Measurements from ENCODE around the gene AKAP11.

DNA sequence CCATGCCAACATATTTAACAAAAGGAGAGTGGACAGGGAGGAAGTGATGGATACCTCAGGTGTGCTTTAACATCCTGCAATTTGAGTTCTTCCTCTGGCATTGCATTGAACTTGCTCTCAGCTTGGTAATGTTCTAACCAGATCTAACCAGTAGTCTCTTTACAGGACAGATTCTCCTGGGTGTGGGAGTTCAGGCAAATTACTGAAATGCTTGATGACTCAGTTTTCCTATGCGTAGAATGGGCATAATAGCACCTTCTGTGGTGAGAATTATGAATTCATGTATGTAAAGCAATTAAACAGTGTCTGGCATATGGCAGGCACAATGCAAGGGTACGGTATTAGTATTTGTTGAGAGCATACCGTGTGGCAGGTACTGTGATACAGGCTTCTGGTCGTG lies 3.6 kb downstream of the AKAP11 start:
- TF ChIP-seq MAZ (CRISPR knock-in tag; conservative IDR thresholded peaks at IDR 0.05 in 1 of 2, IDR thresholded peaks at IDR 0.05 in 1 of 2) (no peak), POLR2A (conservative IDR thresholded peaks at IDR 0.05) (no peak), ZNF224 (CRISPR knock-in tag; IDR thresholded peaks at IDR 0.05) (no peak), MEF2D (tag; conservative IDR thresholded peaks at IDR 0.05; ENCODE audit: low read depth) (no peak), EZH2 (IDR thresholded peaks at IDR 0.05; ENCODE audit: borderline replicate concordance, low read depth, low read length) (no peak), XRCC4 (IDR thresholded peaks at IDR 0.05; ENCODE audit: extremely low read depth, insufficient read depth, insufficient read length) (no peak), THRAP3 (IDR thresholded peaks at IDR 0.05; ENCODE audit: borderline replicate concordance) (no peak), RCOR1 (IDR thresholded peaks at IDR 0.05; ENCODE audit: borderline replicate concordance in 1 of 2, low read depth in 2 of 2, low read length in 2 of 2) (0 out of 4 replicates have a peak, but pooled peaks of 1 of the 2 experiments have one; percentile 57), POLR2AphosphoS5 (IDR thresholded peaks at IDR 0.05; ENCODE audit: control insufficient read depth, insufficient read depth, low read depth, low read length) (no peak), ZNF274 (IDR thresholded peaks at IDR 0.05; ENCODE audit: borderline replicate concordance, low read depth, low read length) (no peak)
- TF ChIP-seq, protein P1, sequence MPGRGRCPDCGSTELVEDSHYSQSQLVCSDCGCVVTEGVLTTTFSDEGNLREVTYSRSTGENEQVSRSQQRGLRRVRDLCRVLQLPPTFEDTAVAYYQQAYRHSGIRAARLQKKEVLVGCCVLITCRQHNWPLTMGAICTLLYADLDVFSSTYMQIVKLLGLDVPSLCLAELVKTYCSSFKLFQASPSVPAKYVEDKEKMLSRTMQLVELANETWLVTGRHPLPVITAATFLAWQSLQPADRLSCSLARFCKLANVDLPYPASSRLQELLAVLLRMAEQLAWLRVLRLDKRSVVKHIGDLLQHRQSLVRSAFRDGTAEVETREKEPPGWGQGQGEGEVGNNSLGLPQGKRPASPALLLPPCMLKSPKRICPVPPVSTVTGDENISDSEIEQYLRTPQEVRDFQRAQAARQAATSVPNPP (IDR thresholded peaks at IDR 0.05; ENCODE audit: borderline replicate concordance, insufficient read depth, insufficient read length) = no peak
- TF ChIP-seq, protein P2, sequence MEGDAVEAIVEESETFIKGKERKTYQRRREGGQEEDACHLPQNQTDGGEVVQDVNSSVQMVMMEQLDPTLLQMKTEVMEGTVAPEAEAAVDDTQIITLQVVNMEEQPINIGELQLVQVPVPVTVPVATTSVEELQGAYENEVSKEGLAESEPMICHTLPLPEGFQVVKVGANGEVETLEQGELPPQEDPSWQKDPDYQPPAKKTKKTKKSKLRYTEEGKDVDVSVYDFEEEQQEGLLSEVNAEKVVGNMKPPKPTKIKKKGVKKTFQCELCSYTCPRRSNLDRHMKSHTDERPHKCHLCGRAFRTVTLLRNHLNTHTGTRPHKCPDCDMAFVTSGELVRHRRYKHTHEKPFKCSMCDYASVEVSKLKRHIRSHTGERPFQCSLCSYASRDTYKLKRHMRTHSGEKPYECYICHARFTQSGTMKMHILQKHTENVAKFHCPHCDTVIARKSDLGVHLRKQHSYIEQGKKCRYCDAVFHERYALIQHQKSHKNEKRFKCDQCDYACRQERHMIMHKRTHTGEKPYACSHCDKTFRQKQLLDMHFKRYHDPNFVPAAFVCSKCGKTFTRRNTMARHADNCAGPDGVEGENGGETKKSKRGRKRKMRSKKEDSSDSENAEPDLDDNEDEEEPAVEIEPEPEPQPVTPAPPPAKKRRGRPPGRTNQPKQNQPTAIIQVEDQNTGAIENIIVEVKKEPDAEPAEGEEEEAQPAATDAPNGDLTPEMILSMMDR (IDR thresholded peaks at IDR 0.05 in 2 of 3, conservative IDR thresholded peaks at IDR 0.05 in 1 of 3; ENCODE audit: insufficient read depth in 2 of 3, low read depth in 1 of 3, low read length in 3 of 3) = no peak
- TF ChIP-seq, protein P3, sequence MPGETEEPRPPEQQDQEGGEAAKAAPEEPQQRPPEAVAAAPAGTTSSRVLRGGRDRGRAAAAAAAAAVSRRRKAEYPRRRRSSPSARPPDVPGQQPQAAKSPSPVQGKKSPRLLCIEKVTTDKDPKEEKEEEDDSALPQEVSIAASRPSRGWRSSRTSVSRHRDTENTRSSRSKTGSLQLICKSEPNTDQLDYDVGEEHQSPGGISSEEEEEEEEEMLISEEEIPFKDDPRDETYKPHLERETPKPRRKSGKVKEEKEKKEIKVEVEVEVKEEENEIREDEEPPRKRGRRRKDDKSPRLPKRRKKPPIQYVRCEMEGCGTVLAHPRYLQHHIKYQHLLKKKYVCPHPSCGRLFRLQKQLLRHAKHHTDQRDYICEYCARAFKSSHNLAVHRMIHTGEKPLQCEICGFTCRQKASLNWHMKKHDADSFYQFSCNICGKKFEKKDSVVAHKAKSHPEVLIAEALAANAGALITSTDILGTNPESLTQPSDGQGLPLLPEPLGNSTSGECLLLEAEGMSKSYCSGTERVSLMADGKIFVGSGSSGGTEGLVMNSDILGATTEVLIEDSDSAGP (CRISPR knock-in tag; IDR thresholded peaks at IDR 0.05) = no peak

Data from K562 (cell line).